ENCODE data around the gene DTNBP1. TPM values are rescaled to one million over a fixed set of nuclear protein-coding genes. Genes with fewer than 3 reads are reported as not detected.

Gene DTNBP1
- total and polyA plus RNA-seq, 2 donors (not counting 3 experiments of a cell fraction or from before 2014, with no cell fraction given): 24.3 to 28.9 TPM

GRCh38 chr6:15672291-15672690, 9.5 kb upstream of the DTNBP1 start:
- BruUV-seq (replicated peaks): no TSS peak
- POLR2A ChIA-PET: no interaction called here
- dilution Hi-C loops (cut with MboI; ENCODE audit: extremely low pct_ligation_motif_present, low sequenced_read_pairs) (no loop called here), intact Hi-C loops (cut with micrococcal nuclease) (no loop called here)
- no peak for FAIRE-seq
- no peaks in the 10 kb centered on the region for H3K9me3 ChIP-seq (replicated peaks; ENCODE audit: control insufficient read depth, insufficient read depth, low read length)
- H3K27ac ChIP-seq (ENCODE audit: insufficient read depth, low read depth, low read length): no peak overlapping the region
- no peak overlapping the region for H3K4me2 ChIP-seq (ENCODE audit: insufficient read depth, low read length)
- H3K4me3 ChIP-seq (replicated peaks in 1 of 3; ENCODE audit: insufficient read depth in 1 of 3, low read depth in 1 of 3, low read length in 3 of 3): no peak overlapping the region
- no peaks in the 10 kb centered on the region for H3K9me1 ChIP-seq (replicated peaks; ENCODE audit: control insufficient read depth, extremely low read depth, insufficient read depth, low read length)
- no peaks in the 10 kb centered on the region for H3K4me1 ChIP-seq (ENCODE audit: control insufficient read depth, extremely low read depth, insufficient read depth, low read length)
- no peak overlapping the region for H2AFZ ChIP-seq (ENCODE audit: low read depth, low read length)
- no peak overlapping the region for H3K9ac ChIP-seq (replicated peaks; ENCODE audit: extremely low read depth, insufficient read depth, low read length)
- H3K27me3 ChIP-seq (ENCODE audit: control insufficient read depth in 2 of 2, insufficient read depth in 2 of 2, low read length in 2 of 2): peaks cover 17 to 27% of the 10 kb centered on the region in 2 experiments
- no peak for DNase-seq (ENCODE audit: low read depth, low spot score)
- CTCF ChIA-PET: interaction anchor here (1.7 kb wide), 1 partner anchor 511 kb away, joined by 5 read pairs; no protein-coding TSS in a partner anchor
- H3K79me2 ChIP-seq (ENCODE audit: control insufficient read depth, insufficient read depth, low read length): no peaks in the 10 kb centered on the region
- H3K36me3 ChIP-seq (ENCODE audit: control insufficient read depth in 2 of 2, extremely low read depth in 1 of 2, insufficient read depth in 2 of 2, low read length in 2 of 2): no peaks in the 10 kb centered on the region
- H4K20me1 ChIP-seq (replicated peaks; ENCODE audit: control insufficient read depth, extremely low read depth, insufficient read depth, low read length): no peaks in the 10 kb centered on the region
- TF ChIP-seq, protein P1, sequence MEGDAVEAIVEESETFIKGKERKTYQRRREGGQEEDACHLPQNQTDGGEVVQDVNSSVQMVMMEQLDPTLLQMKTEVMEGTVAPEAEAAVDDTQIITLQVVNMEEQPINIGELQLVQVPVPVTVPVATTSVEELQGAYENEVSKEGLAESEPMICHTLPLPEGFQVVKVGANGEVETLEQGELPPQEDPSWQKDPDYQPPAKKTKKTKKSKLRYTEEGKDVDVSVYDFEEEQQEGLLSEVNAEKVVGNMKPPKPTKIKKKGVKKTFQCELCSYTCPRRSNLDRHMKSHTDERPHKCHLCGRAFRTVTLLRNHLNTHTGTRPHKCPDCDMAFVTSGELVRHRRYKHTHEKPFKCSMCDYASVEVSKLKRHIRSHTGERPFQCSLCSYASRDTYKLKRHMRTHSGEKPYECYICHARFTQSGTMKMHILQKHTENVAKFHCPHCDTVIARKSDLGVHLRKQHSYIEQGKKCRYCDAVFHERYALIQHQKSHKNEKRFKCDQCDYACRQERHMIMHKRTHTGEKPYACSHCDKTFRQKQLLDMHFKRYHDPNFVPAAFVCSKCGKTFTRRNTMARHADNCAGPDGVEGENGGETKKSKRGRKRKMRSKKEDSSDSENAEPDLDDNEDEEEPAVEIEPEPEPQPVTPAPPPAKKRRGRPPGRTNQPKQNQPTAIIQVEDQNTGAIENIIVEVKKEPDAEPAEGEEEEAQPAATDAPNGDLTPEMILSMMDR (IDR thresholded peaks at IDR 0.05; ENCODE audit: extremely low read depth in 1 of 2, insufficient read depth in 1 of 2, low read depth in 1 of 2, low read length in 2 of 2): no peak
- TF ChIP-seq FOS (IDR thresholded peaks at IDR 0.05; ENCODE audit: borderline replicate concordance, insufficient read depth, low read length) (no peak), MYC (IDR thresholded peaks at IDR 0.05; ENCODE audit: low read depth, low read length) (no peak), POLR2A (IDR thresholded peaks at IDR 0.05; ENCODE audit: low read depth, low read length) (no peak), GATA2 (IDR thresholded peaks at IDR 0.05; ENCODE audit: insufficient read depth, insufficient read length, low read depth, low read length) (no peak)

- POLR2A ChIA-PET: no interaction called here
These were observed 6.1 kb upstream of the DTNBP1 start for GRCh38 chr6:15668918-15669317.

More at GRCh38 chr6:15668918-15669317, 6.1 kb upstream of the DTNBP1 start:
- Histone ChIP-seq H3K4me3 (replicated peaks in 1 of 3; ENCODE audit: insufficient read depth in 1 of 3, low read depth in 1 of 3, low read length in 3 of 3) (no peak overlapping the region), H3K9me3 (replicated peaks; ENCODE audit: control insufficient read depth, insufficient read depth, low read length) (no peaks in the 10 kb centered on the region), H3K27ac (ENCODE audit: insufficient read depth, low read depth, low read length) (no peak overlapping the region), H3K4me1 (ENCODE audit: control insufficient read depth, extremely low read depth, insufficient read depth, low read length) (no peaks in the 10 kb centered on the region), H3K4me2 (ENCODE audit: insufficient read depth, low read length) (no peak overlapping the region), H4K20me1 (replicated peaks; ENCODE audit: control insufficient read depth, extremely low read depth, insufficient read depth, low read length) (no peaks in the 10 kb centered on the region), H2AFZ (ENCODE audit: low read depth, low read length) (no peak overlapping the region), H3K9ac (replicated peaks; ENCODE audit: extremely low read depth, insufficient read depth, low read length) (no peak overlapping the region), H3K79me2 (ENCODE audit: control insufficient read depth, insufficient read depth, low read length) (no peaks in the 10 kb centered on the region), H3K36me3 (ENCODE audit: control insufficient read depth in 2 of 2, extremely low read depth in 1 of 2, insufficient read depth in 2 of 2, low read length in 2 of 2) (no peaks in the 10 kb centered on the region), H3K27me3 (ENCODE audit: control insufficient read depth in 2 of 2, insufficient read depth in 2 of 2, low read length in 2 of 2) (peaks cover 20 to 34% of the 10 kb centered on the region in 2 experiments), H3K9me1 (replicated peaks; ENCODE audit: control insufficient read depth, extremely low read depth, insufficient read depth, low read length) (no peaks in the 10 kb centered on the region)
- CTCF ChIA-PET: interaction anchor here (1.8 kb wide), 1 partner anchor 515 kb away, joined by 4 read pairs; no protein-coding TSS in a partner anchor
- TF ChIP-seq FOS (IDR thresholded peaks at IDR 0.05; ENCODE audit: borderline replicate concordance, insufficient read depth, low read length) (no peak), JUN (IDR thresholded peaks at IDR 0.05; ENCODE audit: borderline replicate concordance, insufficient read depth, insufficient read length, low read depth) (no peak), EZH2 (IDR thresholded peaks at IDR 0.05; ENCODE audit: borderline replicate concordance, low read depth, low read length, severe bottlenecking) (no peak), MYC (IDR thresholded peaks at IDR 0.05; ENCODE audit: low read depth, low read length) (no peak), POLR2AphosphoS5 (IDR thresholded peaks at IDR 0.05; ENCODE audit: insufficient read depth, low read depth, low read length) (no peak), POLR2A (IDR thresholded peaks at IDR 0.05; ENCODE audit: low read depth, low read length) (no peak), GATA2 (IDR thresholded peaks at IDR 0.05; ENCODE audit: insufficient read depth, insufficient read length, low read depth, low read length) (no peak)
- TF ChIP-seq, protein P1 (IDR thresholded peaks at IDR 0.05; ENCODE audit: extremely low read depth in 1 of 2, insufficient read depth in 1 of 2, low read depth in 1 of 2, low read length in 2 of 2): no peak
- TF ChIP-seq, protein P2, sequence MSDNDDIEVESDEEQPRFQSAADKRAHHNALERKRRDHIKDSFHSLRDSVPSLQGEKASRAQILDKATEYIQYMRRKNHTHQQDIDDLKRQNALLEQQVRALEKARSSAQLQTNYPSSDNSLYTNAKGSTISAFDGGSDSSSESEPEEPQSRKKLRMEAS (IDR thresholded peaks at IDR 0.05; ENCODE audit: insufficient read depth, insufficient read length): no peak
- no TSS peak for BruUV-seq (replicated peaks)
- FAIRE-seq (no peak), DNase-seq (ENCODE audit: low read depth, low spot score) (no peak)
- intact Hi-C loops (cut with micrococcal nuclease): no loop called here
- dilution Hi-C loops (cut with MboI; ENCODE audit: extremely low pct_ligation_motif_present, low sequenced_read_pairs): no loop called here
